Stromal cell of bone marrow (primary cell): Measurements from ENCODE around the gene SLC35B1.
A peak's percentile ranks its signal among the peaks of the same experiment; 100 is the strongest.

Source experiments
- DNase-seq: peaks from one replicate; pipeline ENCODE4 v3.0.0-alpha.2; 2012; ENCODE audit warnings: low read depth

SLC35B1 gene

DNA sequence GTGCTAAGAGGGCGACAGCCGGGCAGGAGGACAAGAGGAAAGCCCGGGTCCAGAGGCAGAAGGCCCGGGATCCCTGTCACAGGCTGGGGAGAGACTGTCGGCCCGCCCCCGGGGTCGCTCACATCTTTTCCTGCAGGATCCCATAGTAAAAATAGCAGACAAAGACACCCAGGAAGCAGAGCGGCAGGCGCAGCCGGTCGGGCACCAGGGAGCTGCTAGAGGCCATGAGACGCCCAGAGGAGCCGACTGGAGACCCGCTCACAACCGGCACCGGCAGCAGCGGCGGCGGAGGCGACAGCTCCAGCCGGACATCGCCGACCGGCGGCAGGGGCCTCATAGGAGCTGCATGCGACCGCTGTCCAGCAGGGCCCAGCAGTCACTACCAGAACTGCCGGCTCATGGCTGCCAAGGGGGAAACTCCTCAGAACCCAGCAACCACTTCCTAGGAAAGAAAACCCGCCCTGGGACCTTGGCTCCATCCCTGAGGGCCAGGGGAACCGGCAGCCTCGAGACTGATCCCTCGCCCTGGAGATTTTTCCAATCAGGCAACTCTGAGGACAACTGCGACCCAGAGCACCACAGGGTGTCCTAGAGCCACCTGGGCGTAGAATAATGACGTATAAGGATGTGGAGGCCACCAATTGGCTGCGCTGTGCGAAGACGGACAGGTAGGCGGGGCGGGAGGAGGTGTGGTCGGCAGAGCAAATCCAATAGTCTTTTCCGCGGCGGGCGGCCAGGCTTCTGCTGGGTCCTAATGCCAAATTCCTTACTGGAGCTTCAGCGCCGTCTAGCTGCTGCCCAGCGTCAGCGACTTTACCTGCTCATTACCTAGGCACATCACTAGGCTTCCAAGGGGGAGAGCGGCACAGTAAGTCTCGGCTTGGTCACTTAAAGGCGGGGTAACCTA, at the start of gene SLC35B1:
Gene SLC35B1 (minus strand): TSS at position 357 of the 907 bp plus-strand sequence. CDS start 131 bp downstream, at position 226.
- peak; percentile 98 for DNase-seq

DNA sequence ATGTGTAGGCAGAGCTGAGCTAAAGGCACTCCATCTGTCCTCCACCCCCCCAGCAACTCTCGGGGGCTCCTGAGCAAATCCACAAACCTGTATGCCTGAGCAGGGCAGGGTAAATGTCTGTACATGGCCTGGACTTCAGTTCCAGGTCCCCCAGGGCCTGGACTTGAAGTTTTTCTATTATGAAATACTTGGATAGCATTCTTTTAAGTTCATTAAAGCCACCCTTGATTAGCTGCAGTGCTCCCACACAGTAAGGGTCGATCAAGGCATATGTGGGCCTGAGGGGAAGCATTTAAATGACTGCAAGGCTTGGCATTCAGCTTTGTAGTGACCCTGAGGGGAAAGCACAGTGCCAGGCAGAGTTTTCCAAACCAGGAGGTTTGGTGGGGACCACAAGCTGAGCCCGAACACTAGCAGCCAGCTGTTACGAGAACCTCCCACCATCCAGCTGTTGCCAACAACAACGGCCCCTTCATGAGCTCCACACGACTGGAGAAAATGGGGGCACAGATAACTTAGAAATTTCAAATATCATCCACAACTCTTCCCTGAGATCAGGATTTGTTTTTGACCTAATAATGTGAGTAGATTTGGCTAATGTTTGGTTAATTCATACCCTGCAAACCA, 49.5 kb upstream of the SLC35B1 start:
- DNase-seq = no peak

- no peak for DNase-seq
These were observed 48.8 kb upstream of the SLC35B1 start for GRCh38 chr17:49756323-49757150.

GRCh38 chr17:49755663-49756283, 48.0 kb upstream of the SLC35B1 start:
- DNase-seq = no peak

GRCh38 chr17:49753959-49754391, 46.2 kb upstream of the SLC35B1 start:
- DNase-seq = no peak

- DNase-seq = no peak
These were observed 44.7 kb upstream of the SLC35B1 start for GRCh38 chr17:49752508-49752907.

DNA sequence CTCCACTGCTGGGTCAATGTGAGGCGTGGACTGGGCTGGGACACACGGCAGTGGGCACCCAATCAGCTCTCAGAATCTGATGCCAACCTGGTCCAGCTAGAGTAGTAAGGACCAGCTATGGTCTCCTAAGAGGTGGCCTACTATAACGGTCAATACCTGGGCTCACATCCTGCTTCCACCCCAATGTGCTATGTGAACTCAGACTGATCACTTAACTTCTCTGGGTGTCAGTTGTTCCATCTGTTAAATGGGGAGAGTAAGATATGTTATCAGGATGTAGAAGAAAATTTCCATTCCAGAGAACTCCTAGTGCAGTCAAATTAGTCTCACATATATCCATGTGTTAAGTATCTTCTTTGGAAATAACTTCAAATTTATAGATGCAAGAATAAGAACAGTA, 42.0 kb upstream of the SLC35B1 start:
- no peak for DNase-seq

GRCh38 chr17:49748791-49749190, 41.0 kb upstream of the SLC35B1 start:
- no peak for DNase-seq

GRCh38 chr17:49748223-49748622, 40.5 kb upstream of the SLC35B1 start:
- DNase-seq = no peak

GRCh38 chr17:49747632-49748031, 39.9 kb upstream of the SLC35B1 start:
- DNase-seq = no peak

- DNase-seq = no peak
These were observed 39.2 kb upstream of the SLC35B1 start for GRCh38 chr17:49746791-49747490.

- DNase-seq = no peak
These were observed 37.7 kb upstream of the SLC35B1 start for GRCh38 chr17:49745175-49746139.

GRCh38 chr17:49742166-49742638, 34.4 kb upstream of the SLC35B1 start:
- no peak for DNase-seq

DNA sequence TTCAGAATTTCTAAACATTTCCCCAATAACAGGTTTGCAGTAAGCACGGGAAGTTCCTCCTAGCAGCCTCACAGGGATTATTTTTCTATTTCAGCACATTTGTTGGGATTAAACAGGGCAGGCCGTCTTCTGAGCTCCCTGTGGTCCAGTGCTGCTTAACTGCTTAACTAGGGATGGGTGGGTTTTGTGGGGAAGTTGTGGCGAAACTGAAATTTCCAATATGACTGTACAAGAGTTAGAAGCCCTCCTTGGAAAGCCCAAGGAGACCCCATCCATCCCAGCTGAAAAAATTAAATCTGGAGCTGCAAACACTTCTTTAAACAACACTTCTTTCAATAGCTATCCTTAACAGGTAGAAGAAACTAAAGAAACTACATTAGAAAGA, 33.9 kb upstream of the SLC35B1 start:
- DNase-seq = no peak

- peak; percentile 56 for DNase-seq
These were observed 33.4 kb upstream of the SLC35B1 start for GRCh38 chr17:49741009-49741691.

GRCh38 chr17:49739641-49740271, 32.0 kb upstream of the SLC35B1 start:
- DNase-seq = no peak

- no peak for DNase-seq
These were observed 30.8 kb upstream of the SLC35B1 start for GRCh38 chr17:49738456-49739163.
